HepG2 (cell line): Measurements from ENCODE around the gene COL25A1. TPM values are rescaled to one million over a fixed set of nuclear protein-coding genes. Genes with fewer than 3 reads are reported as not detected.

Experiments used
- ATAC-seq: fragments of 200-7000 bp; cut with Tn5 transposase; 3 replicates; pipeline ENCODE4 v1.9.1; 2020; ENCODE audit warnings: mild to moderate bottlenecking, moderate library complexity
- BruUV-seq: library from RNA; stranded (reverse); fragments of 400-500 nt; replicated peaks from 2 replicates; lab custom pipeline; 2021; lab: Mats Ljungman, UMichigan
- CTCF ChIA-PET: fragments of 300-600 bp; formaldehyde crosslinking; extraction: SDS; loops from one replicate; lab custom pipeline; 2021; ENCODE audit warnings: low total read pairs, inconsistent platforms, low intra/inter-chr PET ratio; lab: Yijun Ruan, JAX
- POLR2A ChIA-PET: fragments of 350-600 bp; sonication (Branson Sonifier 250); formaldehyde crosslinking; loops from one replicate; lab custom pipeline; 2020; ENCODE audit warnings: antibody characterized with exemption, inconsistent platforms; lab: Yijun Ruan, JAX
- DNase-seq: peaks from one replicate; pipeline ENCODE4 v3.0.0-alpha.2; 2015; ENCODE audit warnings: low spot score
- FAIRE-seq: peaks from 3 replicates; lab custom pipeline; 2011; peaks lifted over from hg19 to GRCh38; lab: Jason Lieb, UNC
- H2AFZ ChIP-seq: one replicate; pipeline ENCODE4 v1.6.1; 2011; ENCODE audit warnings: low read length, inconsistent platforms
- H3K27ac ChIP-seq: fragments of 300-600 bp; 3 replicates; pipeline ENCODE4 v1.8.0; 2011; ENCODE audit warnings: mixed run types, mild to moderate bottlenecking, mixed read lengths, low read length, inconsistent platforms; ENCODE audit not compliant: insufficient read depth; ENCODE audit errors: extremely low read length
- H3K27me3 ChIP-seq, 2 experiments: fragments of 200-600 bp in 1 of 2; 2 replicates in 1 of 2; 3 replicates in 1 of 2; pipeline versions ENCODE4 v1.6.0 to v1.8.0; 2011; ENCODE audit warnings: low read length in 2 of 2, mild to moderate bottlenecking in 2 of 2, moderate library complexity in 2 of 2, inconsistent platforms in 1 of 2; ENCODE audit not compliant: insufficient read depth in 2 of 2, control insufficient read depth in 1 of 2
- H3K36me3 ChIP-seq, 2 experiments: fragments of 200-600 bp in 1 of 2; replicated peaks in 1 of 2; 2 replicates in 1 of 2; 3 replicates in 1 of 2; pipeline versions ENCODE4 v1.5.1 to v1.8.0; 2011; ENCODE audit warnings: low read length in 2 of 2, inconsistent platforms in 1 of 2; ENCODE audit not compliant: insufficient read depth in 2 of 2, control insufficient read depth in 1 of 2
- H3K4me1 ChIP-seq: 2 replicates; pipeline ENCODE4 v1.5.1; 2012; ENCODE audit warnings: low read length, inconsistent platforms; ENCODE audit not compliant: insufficient read depth
- H3K4me2 ChIP-seq: 2 replicates; pipeline ENCODE4 v1.6.0; 2011; ENCODE audit warnings: low read depth, low read length, inconsistent platforms
- H3K4me3 ChIP-seq, 3 experiments: fragments of 200-600 bp in 1 of 3; sonication (generic), shearing (Covaris generic) in 1 of 3; replicated peaks in 1 of 3; 2 replicates each; pipeline ENCODE4 v1.5.1; 2011 to 2016; ENCODE audit warnings: low read length in 3 of 3, inconsistent platforms in 2 of 3, low read depth in 2 of 3, mild to moderate bottlenecking in 2 of 3, control low read depth in 1 of 3, mixed read lengths in 1 of 3; ENCODE audit not compliant: insufficient read depth in 1 of 3
- H3K79me2 ChIP-seq: one replicate; pipeline ENCODE4 v1.6.1; 2011; ENCODE audit warnings: low read length, inconsistent platforms; ENCODE audit not compliant: insufficient read depth
- H3K9ac ChIP-seq: 2 replicates; pipeline ENCODE4 v1.6.0; 2011; ENCODE audit warnings: mild to moderate bottlenecking, low read depth, low read length, inconsistent platforms; ENCODE audit not compliant: insufficient read depth
- H3K9me3 ChIP-seq: 2 replicates; pipeline ENCODE4 v1.5.1; 2012; ENCODE audit warnings: mild to moderate bottlenecking, low read length
- H4K20me1 ChIP-seq: 2 replicates; pipeline ENCODE4 v1.6.0; 2011; ENCODE audit warnings: inconsistent platforms, mild to moderate bottlenecking, low read length, moderate library complexity; ENCODE audit not compliant: insufficient read depth
- DR1 ChIP-seq: sonication (generic); formaldehyde crosslinking; IDR thresholded peaks from 2 replicates; pipeline ENCODE4 v1.8.0; 2021; ENCODE audit warnings: mild to moderate bottlenecking, missing genetic modification reagents, inconsistent platforms
- ESRRA ChIP-seq: sonication (generic); formaldehyde crosslinking; IDR thresholded peaks from 2 replicates; pipeline ENCODE4 v1.5.1; 2020; ENCODE audit warnings: mild to moderate bottlenecking, low read depth, missing genetic modification reagents
- IRF2 ChIP-seq: IDR thresholded peaks from 2 replicates; pipeline ENCODE4 v1.6.1; 2018; ENCODE audit warnings: missing genetic modification reagents, missing compliant biosample characterization
- NR0B2 ChIP-seq: sonication (generic); formaldehyde crosslinking; IDR thresholded peaks from 2 replicates; pipeline ENCODE4 v1.4.0; 2020; ENCODE audit warnings: mild to moderate bottlenecking, missing genetic modification reagents
- SIN3A ChIP-seq: IDR thresholded peaks from 2 replicates; pipeline ENCODE4 v1.6.1; 2011; ENCODE audit warnings: low read depth, mild to moderate bottlenecking, control low read depth, low read length, borderline replicate concordance
- ZNF318 ChIP-seq: sonication (generic); formaldehyde crosslinking; IDR thresholded peaks from 2 replicates; pipeline ENCODE4 v1.4.0; 2020; ENCODE audit warnings: mild to moderate bottlenecking, missing genetic modification reagents
- ZNF546 ChIP-seq: sonication (generic); formaldehyde crosslinking; conservative IDR thresholded peaks from 2 replicates; pipeline ENCODE4 v1.8.1; 2023; ENCODE audit warnings: mild to moderate bottlenecking, missing genetic modification reagents
- in situ Hi-C: cut with HindIII; loops from 2 replicates; pipeline ENCODE4 v1.10.0; 2017; ENCODE audit warnings: low pct_unique_long_range_greater_than_20kb; ENCODE audit not compliant: extremely low pct_ligation_motif_present
- intact Hi-C: fragments of 100-400 bp; cut with micrococcal nuclease; formaldehyde crosslinking; loops from one replicate; pipeline ENCODE4 v1.10.0; 2022; ENCODE audit not compliant: unreplicated experiment
- polyA plus RNA-seq, 8 experiments: library from polyadenylated mRNA; depleted of rRNA in 3 of 8; stranded (reverse) in 7 of 8; unstranded in 1 of 8; fragments of >200 nt; fragmentation: Illumina TruSeq in 4 of 8; extraction: Trizol in 4 of 8; gene quantifications; 2 replicates each; pipeline versions ENCODE4 v1.2.1 to v1.2.3, GENCODE V29; 2011 to 2016; ENCODE audit warnings: low read depth in 4 of 8, missing spikeins in 1 of 8, mixed read lengths in 1 of 8; ENCODE audit not compliant: insufficient read depth in 1 of 8
- total RNA-seq, 5 experiments: library from RNA; depleted of rRNA; stranded (reverse); fragments of >200 nt; fragmentation: Illumina TruSeq; extraction: Trizol; gene quantifications; 2 replicates each; pipeline ENCODE4 v1.2.3, GENCODE V29; 2016; ENCODE audit warnings: low read depth in 1 of 5
- TF ChIP-seq, protein P1 (sequence below): IDR thresholded peaks from 2 replicates; pipeline ENCODE4 v1.4.0; 2020; ENCODE audit warnings: mild to moderate bottlenecking, missing genetic modification reagents
- TF ChIP-seq, protein P2 (sequence below): sonication (generic); formaldehyde crosslinking; IDR thresholded peaks from 2 replicates; pipeline ENCODE4 v1.5.0; 2020; ENCODE audit warnings: mild to moderate bottlenecking, missing genetic modification reagents, borderline replicate concordance

Gene COL25A1
- total and polyA plus RNA-seq, 2 of the 13 experiments (the other 11 are each of a cell fraction or from before 2014, with no cell fraction given) = not detected

GRCh38 chr4:108779958-108780357, 522.5 kb downstream of the COL25A1 start:
- Histone ChIP-seq H2AFZ (no peak overlapping the region), H3K4me2 (no peak overlapping the region), H3K36me3 (no peaks in the 10 kb centered on the region), H3K27ac (no peak overlapping the region), H4K20me1 (no peaks in the 10 kb centered on the region), H3K9me3 (no peaks in the 10 kb centered on the region), H3K4me3 (no peak overlapping the region), H3K4me1 (no peaks in the 10 kb centered on the region), H3K79me2 (no peaks in the 10 kb centered on the region), H3K27me3 (no peaks in the 10 kb centered on the region), H3K9ac (no peak overlapping the region)
- BruUV-seq = no TSS peak
- CTCF ChIA-PET = no interaction called here
- no peak for DNase-seq
- no peak for TF ChIP-seq ZNF546 (CRISPR knock-in tag)
- TF ChIP-seq, protein P1, sequence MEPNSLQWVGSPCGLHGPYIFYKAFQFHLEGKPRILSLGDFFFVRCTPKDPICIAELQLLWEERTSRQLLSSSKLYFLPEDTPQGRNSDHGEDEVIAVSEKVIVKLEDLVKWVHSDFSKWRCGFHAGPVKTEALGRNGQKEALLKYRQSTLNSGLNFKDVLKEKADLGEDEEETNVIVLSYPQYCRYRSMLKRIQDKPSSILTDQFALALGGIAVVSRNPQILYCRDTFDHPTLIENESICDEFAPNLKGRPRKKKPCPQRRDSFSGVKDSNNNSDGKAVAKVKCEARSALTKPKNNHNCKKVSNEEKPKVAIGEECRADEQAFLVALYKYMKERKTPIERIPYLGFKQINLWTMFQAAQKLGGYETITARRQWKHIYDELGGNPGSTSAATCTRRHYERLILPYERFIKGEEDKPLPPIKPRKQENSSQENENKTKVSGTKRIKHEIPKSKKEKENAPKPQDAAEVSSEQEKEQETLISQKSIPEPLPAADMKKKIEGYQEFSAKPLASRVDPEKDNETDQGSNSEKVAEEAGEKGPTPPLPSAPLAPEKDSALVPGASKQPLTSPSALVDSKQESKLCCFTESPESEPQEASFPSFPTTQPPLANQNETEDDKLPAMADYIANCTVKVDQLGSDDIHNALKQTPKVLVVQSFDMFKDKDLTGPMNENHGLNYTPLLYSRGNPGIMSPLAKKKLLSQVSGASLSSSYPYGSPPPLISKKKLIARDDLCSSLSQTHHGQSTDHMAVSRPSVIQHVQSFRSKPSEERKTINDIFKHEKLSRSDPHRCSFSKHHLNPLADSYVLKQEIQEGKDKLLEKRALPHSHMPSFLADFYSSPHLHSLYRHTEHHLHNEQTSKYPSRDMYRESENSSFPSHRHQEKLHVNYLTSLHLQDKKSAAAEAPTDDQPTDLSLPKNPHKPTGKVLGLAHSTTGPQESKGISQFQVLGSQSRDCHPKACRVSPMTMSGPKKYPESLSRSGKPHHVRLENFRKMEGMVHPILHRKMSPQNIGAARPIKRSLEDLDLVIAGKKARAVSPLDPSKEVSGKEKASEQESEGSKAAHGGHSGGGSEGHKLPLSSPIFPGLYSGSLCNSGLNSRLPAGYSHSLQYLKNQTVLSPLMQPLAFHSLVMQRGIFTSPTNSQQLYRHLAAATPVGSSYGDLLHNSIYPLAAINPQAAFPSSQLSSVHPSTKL (CRISPR knock-in tag) = no peak
- TF ChIP-seq DR1 = no peak
- TF ChIP-seq, protein P2, sequence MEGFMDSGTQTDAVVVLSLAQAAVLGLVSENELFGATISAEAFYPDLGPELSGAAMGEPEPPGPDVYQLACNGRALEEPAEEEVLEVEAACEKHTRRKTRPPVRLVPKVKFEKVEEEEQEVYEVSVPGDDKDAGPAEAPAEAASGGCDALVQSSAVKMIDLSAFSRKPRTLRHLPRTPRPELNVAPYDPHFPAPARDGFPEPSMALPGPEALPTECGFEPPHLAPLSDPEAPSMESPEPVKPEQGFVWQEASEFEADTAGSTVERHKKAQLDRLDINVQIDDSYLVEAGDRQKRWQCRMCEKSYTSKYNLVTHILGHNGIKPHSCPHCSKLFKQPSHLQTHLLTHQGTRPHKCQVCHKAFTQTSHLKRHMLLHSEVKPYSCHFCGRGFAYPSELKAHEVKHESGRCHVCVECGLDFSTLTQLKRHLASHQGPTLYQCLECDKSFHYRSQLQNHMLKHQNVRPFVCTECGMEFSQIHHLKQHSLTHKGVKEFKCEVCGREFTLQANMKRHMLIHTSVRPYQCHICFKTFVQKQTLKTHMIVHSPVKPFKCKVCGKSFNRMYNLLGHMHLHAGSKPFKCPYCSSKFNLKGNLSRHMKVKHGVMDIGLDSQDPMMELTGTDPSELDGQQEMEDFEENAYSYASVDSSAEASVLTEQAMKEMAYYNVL (CRISPR knock-in tag) = no peak
- no peak for TF ChIP-seq SIN3A
- TF ChIP-seq ESRRA = no peak
- TF ChIP-seq IRF2 = no peak
- TF ChIP-seq ZNF318 (CRISPR knock-in tag) = no peak
- TF ChIP-seq NR0B2 (CRISPR knock-in tag) = no peak
- no peak for FAIRE-seq
- intact Hi-C loops = no loop called here
- POLR2A ChIA-PET = no interaction called here
- ATAC-seq = no peak
- in situ Hi-C loops = no loop called here
